ENCODE results near the gene TRIM26.
"Not testable (repeated sequence)": the region's sequence is repeated elsewhere in the genome, so short reads cannot be mapped to it uniquely, and the experiment has no call there.

The TRIM26 gene

GRCh38 chr6:30152016-30152673 is 61.1 kb downstream of the TRIM26 start:
- DNase-seq: no peak

GRCh38 chr6:30151580-30151979 is 61.6 kb downstream of the TRIM26 start:
- DNase-seq: no peak

- no peak for DNase-seq
Observed at GRCh38 chr6:30150671-30151395, 62.4 kb downstream of the TRIM26 start.

GRCh38 chr6:30149858-30150550 is 63.2 kb downstream of the TRIM26 start:
- no peak for DNase-seq

- no peak for DNase-seq
Observed at GRCh38 chr6:30149234-30149633, 64.0 kb downstream of the TRIM26 start.

GRCh38 chr6:30147096-30147495 is 66.1 kb downstream of the TRIM26 start:
- DNase-seq: no peak

GRCh38 chr6:30145818-30146217 is 67.4 kb downstream of the TRIM26 start:
- no peak for DNase-seq

GRCh38 chr6:30144811-30145210 is 68.4 kb downstream of the TRIM26 start:
- no peak for DNase-seq

- DNase-seq: no peak
Observed at GRCh38 chr6:30143780-30144179, 69.4 kb downstream of the TRIM26 start.

GRCh38 chr6:30142665-30143064 is 70.5 kb downstream of the TRIM26 start:
- no peak for DNase-seq

GRCh38 chr6:30140240-30140639 is 73.0 kb downstream of the TRIM26 start:
- not testable (repeated sequence) for DNase-seq

- peak; percentile 19 for DNase-seq
Observed at GRCh38 chr6:30136570-30137286, 76.5 kb downstream of the TRIM26 start.

GRCh38 chr6:30135757-30136156 is 77.4 kb downstream of the TRIM26 start, which contains the start of gene TRIM40:
Gene TRIM40 (plus strand): TSS chr6:30136140. CDS start chr6:30137037, 897 bp downstream.
- DNase-seq: no peak

- no peak for DNase-seq
Observed at GRCh38 chr6:30135147-30135546, 78.1 kb downstream of the TRIM26 start.
